H9 (cell line): ENCODE measurements around the gene MKRN2OS. TPM values are rescaled to one million over a fixed set of nuclear protein-coding genes. Genes with fewer than 3 reads are reported as not detected.

ENCODE experiments used
- DNase-seq: peaks from one replicate; pipeline ENCODE4 v3.0.0-alpha.2; 2017
- H2AFZ ChIP-seq: one replicate; pipeline ENCODE4 v1.6.1; 2013; ENCODE audit warnings: mild to moderate bottlenecking, low read length, control low read depth, moderate library complexity
- H2AK5ac ChIP-seq: 2 replicates; pipeline ENCODE4 v1.6.1; 2013; ENCODE audit warnings: low read length, control low read depth, mixed read lengths; ENCODE audit not compliant: insufficient read length
- H2BK120ac ChIP-seq: one replicate; pipeline ENCODE4 v1.6.1; 2013; ENCODE audit warnings: low read depth, mild to moderate bottlenecking, low read length, control low read depth, inconsistent platforms; ENCODE audit not compliant: poor library complexity, severe bottlenecking
- H2BK12ac ChIP-seq: 2 replicates; pipeline ENCODE4 v1.6.1; 2013; ENCODE audit warnings: low read length, control low read depth, mixed read lengths, low read depth; ENCODE audit not compliant: insufficient read length
- H2BK15ac ChIP-seq: 2 replicates; pipeline ENCODE4 v1.6.1; 2013; ENCODE audit warnings: low read depth, low read length, control low read depth
- H2BK20ac ChIP-seq: one replicate; pipeline ENCODE4 v1.6.1; 2013; ENCODE audit warnings: low read depth, mild to moderate bottlenecking, low read length, control low read depth, inconsistent platforms; ENCODE audit not compliant: poor library complexity, severe bottlenecking
- H2BK5ac ChIP-seq: 2 replicates; pipeline ENCODE4 v1.6.1; 2013; ENCODE audit warnings: low read length, control low read depth, mixed read lengths; ENCODE audit not compliant: insufficient read length
- H3K14ac ChIP-seq: 2 replicates; pipeline ENCODE4 v1.6.1; 2013; ENCODE audit warnings: low read length, control low read depth; ENCODE audit not compliant: insufficient read depth
- H3K18ac ChIP-seq: 2 replicates; pipeline ENCODE4 v1.6.1; 2013; ENCODE audit warnings: low read depth, mild to moderate bottlenecking, mixed read lengths, low read length, control low read depth; ENCODE audit not compliant: insufficient read length
- H3K23ac ChIP-seq: 2 replicates; pipeline ENCODE4 v1.6.1; 2013; ENCODE audit warnings: low read length, control low read depth, mixed read lengths, low read depth; ENCODE audit not compliant: insufficient read length
- H3K23me2 ChIP-seq: 2 replicates; pipeline ENCODE4 v1.6.1; 2013; ENCODE audit warnings: low read depth, mild to moderate bottlenecking, mixed read lengths, low read length, control low read depth; ENCODE audit not compliant: insufficient read length, poor library complexity, severe bottlenecking
- H3K27ac ChIP-seq: 2 replicates; pipeline ENCODE4 v1.5.1; 2013; ENCODE audit warnings: low read length, control low read depth, mixed read lengths, low read depth; ENCODE audit not compliant: insufficient read length
- H3K27me3 ChIP-seq: 2 replicates; pipeline ENCODE4 v1.6.1; 2013; ENCODE audit warnings: low read length, control low read depth, inconsistent platforms; ENCODE audit not compliant: insufficient read depth
- H3K4ac ChIP-seq: 2 replicates; pipeline ENCODE4 v1.6.1; 2013; ENCODE audit warnings: low read depth, mild to moderate bottlenecking, control low read depth, inconsistent platforms, low read length, moderate library complexity
- H3K4me1 ChIP-seq: 2 replicates; pipeline ENCODE4 v1.6.1; 2013; ENCODE audit warnings: low read length, control low read depth, inconsistent platforms; ENCODE audit not compliant: insufficient read depth
- H3K4me2 ChIP-seq: 2 replicates; pipeline ENCODE4 v1.6.1; 2013; ENCODE audit warnings: low read length, control low read depth, mixed read lengths; ENCODE audit not compliant: insufficient read length, insufficient read depth
- H3K56ac ChIP-seq: 2 replicates; pipeline ENCODE4 v1.6.1; 2013; ENCODE audit warnings: low read depth, mild to moderate bottlenecking, mixed read lengths, low read length, control low read depth; ENCODE audit not compliant: insufficient read length
- H3K79me1 ChIP-seq: 2 replicates; pipeline ENCODE4 v1.6.1; 2013; ENCODE audit warnings: low read depth, mild to moderate bottlenecking, moderate library complexity, low read length, control low read depth, inconsistent platforms; ENCODE audit not compliant: insufficient read depth, poor library complexity, severe bottlenecking
- H3K79me2 ChIP-seq: 2 replicates; pipeline ENCODE4 v1.6.1; 2013; ENCODE audit warnings: low read length, control low read depth, inconsistent platforms; ENCODE audit not compliant: insufficient read depth
- H3K9ac ChIP-seq: 2 replicates; pipeline ENCODE4 v1.6.1; 2013; ENCODE audit warnings: low read length, control low read depth, mixed read lengths; ENCODE audit not compliant: insufficient read length; ENCODE audit errors: extremely low read depth
- H3K9me3 ChIP-seq: one replicate; pipeline ENCODE4 v1.6.1; 2013; ENCODE audit warnings: low read depth, low read length, inconsistent platforms; ENCODE audit not compliant: control insufficient read depth
- H3T11ph ChIP-seq: one replicate; pipeline ENCODE4 v1.6.1; 2013; ENCODE audit warnings: mild to moderate bottlenecking, low read length, control low read depth, inconsistent platforms
- H4K20me1 ChIP-seq: one replicate; pipeline ENCODE4 v1.6.1; 2013; ENCODE audit not compliant: control insufficient read depth, insufficient read length, insufficient read depth
- H4K5ac ChIP-seq: 2 replicates; pipeline ENCODE4 v1.6.1; 2013; ENCODE audit warnings: low read depth, mild to moderate bottlenecking, mixed read lengths, low read length, control low read depth; ENCODE audit not compliant: insufficient read length
- H4K8ac ChIP-seq: replicated peaks from 2 replicates; pipeline ENCODE4 v1.6.1; 2013; ENCODE audit warnings: low read length, control low read depth, mixed read lengths, low read depth; ENCODE audit not compliant: insufficient read length
- H4K91ac ChIP-seq: 2 replicates; pipeline ENCODE4 v1.6.1; 2013; ENCODE audit warnings: low read depth, mild to moderate bottlenecking, moderate library complexity, mixed read lengths, low read length, control low read depth; ENCODE audit not compliant: insufficient read length
- H3K27ac Mint-ChIP-seq, 3 experiments: 2 replicates in 2 of 3; 3 replicates in 1 of 3; pipeline ENCODE4 v1.8.0; 2020 to 2021; ENCODE audit warnings: mixed read lengths in 3 of 3, mild to moderate bottlenecking in 1 of 3, moderate library complexity in 1 of 3
- H3K27me3 Mint-ChIP-seq: 2 replicates; pipeline ENCODE4 v1.8.0; 2021; ENCODE audit warnings: low read depth, mild to moderate bottlenecking, moderate library complexity, mixed read lengths
- H3K36me3 Mint-ChIP-seq, 3 experiments: 2 replicates in 2 of 3; 3 replicates in 1 of 3; pipeline ENCODE4 v1.8.0; 2020 to 2021; ENCODE audit warnings: low read depth in 3 of 3, mixed read lengths in 3 of 3; ENCODE audit not compliant: insufficient read depth in 1 of 3
- H3K4me1 Mint-ChIP-seq, 2 experiments: 2 replicates each; pipeline ENCODE4 v1.8.0; 2020; ENCODE audit warnings: mixed read lengths in 2 of 2
- H3K4me3 Mint-ChIP-seq, 2 experiments: 2 replicates in 1 of 2; 3 replicates in 1 of 2; pipeline ENCODE4 v1.8.0; 2020 to 2021; ENCODE audit warnings: mild to moderate bottlenecking in 2 of 2, mixed read lengths in 2 of 2, moderate library complexity in 1 of 2
- H3K9me3 Mint-ChIP-seq, 2 experiments: 2 replicates in 1 of 2; 3 replicates in 1 of 2; pipeline ENCODE4 v1.8.0; 2020; ENCODE audit warnings: mild to moderate bottlenecking in 2 of 2, mixed read lengths in 2 of 2, moderate library complexity in 1 of 2
- WGBS: extraction: QIAGEN DNeasy Blood & Tissue Kit; methylation state at CpG from one replicate; pipeline ENCODE4 v1.1.7; 2013; ENCODE audit warnings: missing lambda C conversion rate, low lambda C conversion rate, mixed read lengths; ENCODE audit not compliant: insufficient read length; ENCODE audit errors: extremely low coverage; 5-methylcytosine and 5-hydroxymethylcytosine counted together
- total RNA-seq: library from RNA; stranded (reverse); gene quantifications from 2 replicates; pipeline ENCODE4 v1.2.1, GENCODE V29; 2021
- TF ChIP-seq, protein P1 (sequence below): fragments of 200-600 bp; sonication (generic); conservative IDR thresholded peaks from 3 replicates; pipeline ENCODE4 v1.8.0; 2021; ENCODE audit warnings: antibody characterized with exemption, mild to moderate bottlenecking

The MKRN2OS gene
- total RNA-seq, 1 experiment from 2014 or later = 0.44 TPM

DNA sequence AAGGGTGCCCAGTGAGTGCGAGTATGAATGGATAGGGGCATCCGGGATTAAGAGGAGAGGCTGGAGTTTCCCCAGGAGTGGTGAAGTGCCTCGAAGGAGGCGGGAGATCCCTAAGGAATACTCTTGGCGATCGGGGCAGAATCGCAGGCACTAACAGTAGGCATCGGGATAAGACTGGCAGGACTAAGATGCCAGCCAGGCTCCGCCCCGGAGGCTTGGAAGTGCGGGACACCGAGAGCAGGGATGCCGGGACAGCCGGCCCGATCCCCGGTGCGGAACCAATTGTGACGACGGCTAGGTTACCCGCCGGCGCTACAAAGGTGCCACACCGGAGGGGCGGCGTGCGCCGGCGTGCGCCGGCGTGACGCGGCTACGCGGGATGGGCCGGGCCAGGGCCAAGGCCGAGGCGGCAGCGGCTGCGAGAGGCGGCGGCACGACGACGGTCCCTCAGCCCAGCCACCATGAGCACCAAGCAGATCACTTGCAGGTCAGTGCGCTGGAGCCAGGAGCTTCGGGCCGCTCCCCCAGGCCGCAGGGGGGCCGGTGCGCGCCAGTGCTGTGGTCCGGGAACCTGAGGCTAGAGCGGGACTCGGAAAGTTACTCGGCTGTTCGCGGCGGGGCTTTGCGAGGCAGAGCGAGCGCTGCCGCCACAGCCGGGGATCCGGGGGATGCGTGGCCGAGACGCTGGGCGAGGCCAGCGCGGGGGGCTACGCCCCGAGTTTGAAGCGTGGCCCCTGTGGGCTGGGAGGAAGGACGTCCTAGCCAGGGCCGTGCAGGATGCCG is 11.6 kb upstream of the MKRN2OS start, which contains the start of gene MKRN2:
Gene MKRN2, plus strand, starts transcription at position 398 of the 783 bp plus-strand sequence. Its CDS starts 64 bp downstream, at position 462.
- Histone ChIP-seq H3K27ac (peak within 1 kb of the TSS; percentile 31), H2AK5ac (no peak within 1 kb of the TSS), H3K14ac (peak within 1 kb of the TSS; percentile 88), H2BK20ac (no peak within 1 kb of the TSS), H3K27me3 (no peaks in the 10 kb centered on the region), H2BK120ac (no peak within 1 kb of the TSS), H3K4ac (no peak within 1 kb of the TSS), H3K4me2 (peak within 1 kb of the TSS; percentile 96), H2BK15ac (no peak within 1 kb of the TSS), H4K8ac (no peak within 1 kb of the TSS), H3T11ph (no peak within 1 kb of the TSS), H3K23me2 (peaks cover 12% of the 10 kb centered on the region), H3K9ac (peak within 1 kb of the TSS; percentile 76), H3K79me1 (peaks cover 13% of the 10 kb centered on the region), H4K20me1 (no peaks in the 10 kb centered on the region), H3K9me3 (no peaks in the 10 kb centered on the region), H3K23ac (no peak within 1 kb of the TSS), H3K56ac (no peak within 1 kb of the TSS), H2BK12ac (no peak within 1 kb of the TSS), H3K79me2 (peaks cover 33% of the 10 kb centered on the region; the same call in 1 of the 2 replicates), H2BK5ac (no peak within 1 kb of the TSS), H4K91ac (no peak within 1 kb of the TSS), H3K18ac (peak within 1 kb of the TSS; percentile 82), H4K5ac (no peak within 1 kb of the TSS), H2AFZ (peak within 1 kb of the TSS; percentile 89), H3K4me1 (no peaks in the 10 kb centered on the region)
- Mint-ChIP-seq H3K36me3 (no peaks in the 10 kb centered on the region), H3K27ac (peak within 1 kb of the TSS; percentile 88 to 94 (median 92)), H3K27me3 (peaks cover 9% of the 10 kb centered on the region), H3K4me3 (peak within 1 kb of the TSS; percentile 84 to 87), H3K9me3 (no peaks in the 10 kb centered on the region), H3K4me1 (peaks cover 33 to 34% of the 10 kb centered on the region in 2 experiments)
- DNase-seq = peak; percentile 91
- TF ChIP-seq, protein P1, sequence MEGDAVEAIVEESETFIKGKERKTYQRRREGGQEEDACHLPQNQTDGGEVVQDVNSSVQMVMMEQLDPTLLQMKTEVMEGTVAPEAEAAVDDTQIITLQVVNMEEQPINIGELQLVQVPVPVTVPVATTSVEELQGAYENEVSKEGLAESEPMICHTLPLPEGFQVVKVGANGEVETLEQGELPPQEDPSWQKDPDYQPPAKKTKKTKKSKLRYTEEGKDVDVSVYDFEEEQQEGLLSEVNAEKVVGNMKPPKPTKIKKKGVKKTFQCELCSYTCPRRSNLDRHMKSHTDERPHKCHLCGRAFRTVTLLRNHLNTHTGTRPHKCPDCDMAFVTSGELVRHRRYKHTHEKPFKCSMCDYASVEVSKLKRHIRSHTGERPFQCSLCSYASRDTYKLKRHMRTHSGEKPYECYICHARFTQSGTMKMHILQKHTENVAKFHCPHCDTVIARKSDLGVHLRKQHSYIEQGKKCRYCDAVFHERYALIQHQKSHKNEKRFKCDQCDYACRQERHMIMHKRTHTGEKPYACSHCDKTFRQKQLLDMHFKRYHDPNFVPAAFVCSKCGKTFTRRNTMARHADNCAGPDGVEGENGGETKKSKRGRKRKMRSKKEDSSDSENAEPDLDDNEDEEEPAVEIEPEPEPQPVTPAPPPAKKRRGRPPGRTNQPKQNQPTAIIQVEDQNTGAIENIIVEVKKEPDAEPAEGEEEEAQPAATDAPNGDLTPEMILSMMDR = no peak
- WGBS = no CpG with 5 or more reads among the region's 77 CpGs
